H1 (cell line): Measurements from ENCODE around the gene TMEM138. TPM values are rescaled to one million over a fixed set of nuclear protein-coding genes. Genes with fewer than 3 reads are reported as not detected.

Experiments
- CEBPB ChIP-seq: IDR thresholded peaks from 2 replicates; pipeline ENCODE4 v1.6.1; 2012; ENCODE audit warnings: low read depth, low read length
- GTF2F1 ChIP-seq: IDR thresholded peaks from 2 replicates; pipeline ENCODE4 v1.6.1; 2012; ENCODE audit warnings: low read depth, low read length, improper control_type of control experiment, borderline replicate concordance
- KDM1A ChIP-seq: fragments of 200-600, 300-600 bp; sonication (generic); IDR thresholded peaks from 2 replicates; pipeline ENCODE4 v1.7.1; 2016; ENCODE audit warnings: mild to moderate bottlenecking, low read length, borderline replicate concordance
- KDM5A ChIP-seq: fragments of 200-600 bp; IDR thresholded peaks from 2 replicates; pipeline ENCODE4 v1.7.1; 2012; ENCODE audit warnings: mild to moderate bottlenecking, low read length, inconsistent platforms, mixed read lengths
- PHF8 ChIP-seq: fragments of 200-600 bp; sonication (generic); conservative IDR thresholded peaks from 2 replicates; pipeline ENCODE4 v1.7.1; 2012; ENCODE audit warnings: low read depth, mild to moderate bottlenecking, inconsistent platforms, low read length, moderate library complexity
- RNF2 ChIP-seq: fragments of 200-900, 300-1000 bp; sonication (generic); IDR thresholded peaks from 2 replicates; pipeline ENCODE4 v1.7.1; 2016; ENCODE audit warnings: borderline replicate concordance, low read depth, mild to moderate bottlenecking, antibody characterized with exemption, low read length; ENCODE audit not compliant: poor library complexity, severe bottlenecking; ENCODE audit errors: missing control alignments
- SIN3A ChIP-seq, 2 experiments: IDR thresholded peaks in 1 of 2; conservative IDR thresholded peaks in 1 of 2; 2 replicates each; pipeline ENCODE4 v1.6.1; 2011 to 2012; ENCODE audit warnings: low read length in 2 of 2, improper control_type of control experiment in 1 of 2, low read depth in 1 of 2, mild to moderate bottlenecking in 1 of 2
- polyA plus RNA-seq, 7 experiments: library from polyadenylated mRNA; depleted of rRNA in 3 of 7; stranded (reverse) in 5 of 7; unstranded in 2 of 7; fragments of >200 nt in 5 of 7; fragments of 200-250 nt in 2 of 7; gene quantifications; 1 replicate in 5 of 7; 2 replicates in 1 of 7; 4 replicates in 1 of 7; pipeline versions ENCODE4 v1.2.1 to v1.2.3, GENCODE V29; 2011 to 2013; ENCODE audit warnings: missing spikeins in 2 of 7, mixed read lengths in 2 of 7
- total RNA-seq: library from RNA; stranded (reverse); fragmentation: NEBNext Ultra II Directional; extraction: Animal tissue kit (Norgen Biotek cat#: 25700); gene quantifications from 2 replicates; pipeline ENCODE4 v1.2.1, GENCODE V29; 2021

The TMEM138 gene
- total and polyA plus RNA-seq, 2 of the 8 experiments (the other 6 are each of a cell fraction or from before 2014, with no cell fraction given), result 32.9 to 59.0 TPM

DNA sequence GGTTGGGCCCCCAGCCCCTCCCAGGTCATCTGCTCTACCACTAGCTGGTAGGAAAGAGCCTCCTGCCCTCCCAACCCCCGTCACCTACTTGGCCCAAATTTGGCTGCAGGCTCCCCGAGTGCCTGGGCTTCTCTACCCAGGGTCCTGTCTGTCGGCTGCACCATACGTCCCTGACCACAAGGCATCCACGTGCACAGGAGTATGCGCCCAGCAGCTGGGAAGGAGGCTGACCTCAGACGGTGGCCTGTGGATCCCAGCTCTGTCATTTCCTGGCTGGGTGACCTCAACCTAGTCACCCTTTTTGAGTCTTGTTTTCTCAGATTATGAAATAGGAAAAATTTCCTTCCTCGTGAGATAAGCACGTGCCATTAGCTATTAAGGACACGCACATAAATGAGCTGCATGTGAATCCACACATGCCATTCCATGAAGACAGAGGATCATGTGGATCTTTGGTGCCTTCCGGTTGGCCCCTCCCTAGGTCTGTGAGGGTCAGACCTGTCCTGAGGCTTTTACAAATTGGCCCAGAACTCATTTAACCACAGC lies 14.2 kb upstream of the TMEM138 start (continued):
- TF ChIP-seq SIN3A (conservative IDR thresholded peaks at IDR 0.05 in 1 of 2, IDR thresholded peaks at IDR 0.05 in 1 of 2; ENCODE audit: low read depth in 1 of 2, low read length in 2 of 2) (no peak), RNF2 (no peak), CEBPB (no peak), PHF8 (no peak), KDM1A (no peak), KDM5A (no peak), GTF2F1 (no peak)
